Epithelial cell of esophagus (primary cell): ENCODE measurements around the gene PPP2R2C.

Source experiments
- DNase-seq: peaks from one replicate; pipeline ENCODE4 v3.0.0; 2010; ENCODE audit warnings: low read depth
- H3K4me3 ChIP-seq: 2 replicates; pipeline ENCODE4 v1.5.1; 2011; ENCODE audit warnings: mild to moderate bottlenecking, low read length, control low read depth
- TF ChIP-seq, protein P1 (sequence below): IDR thresholded peaks from 2 replicates; pipeline ENCODE4 v1.5.1; 2011; ENCODE audit warnings: low read depth, mild to moderate bottlenecking, low read length, control low read depth, inconsistent platforms; ENCODE audit not compliant: insufficient read depth; ENCODE audit errors: missing control alignments

Gene PPP2R2C

DNA sequence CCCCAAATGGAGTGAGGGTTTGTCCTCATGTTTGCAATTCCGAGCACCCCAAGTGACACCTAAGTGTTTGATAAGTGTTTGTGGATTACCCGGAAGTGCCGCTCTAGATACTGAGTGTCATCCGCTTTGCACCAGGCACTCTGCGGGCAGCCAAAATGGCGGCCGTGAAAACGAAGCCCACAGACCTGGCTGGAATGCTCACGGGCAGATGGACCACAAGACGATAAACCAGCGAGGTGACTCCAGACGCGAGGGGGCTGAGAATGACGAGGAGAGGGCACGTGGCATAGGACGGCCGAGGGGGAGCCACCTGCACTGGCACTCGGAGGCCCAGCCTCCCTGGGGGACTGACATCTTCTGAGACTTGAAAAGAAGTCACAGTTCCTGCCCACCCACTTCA lies 51.0 kb downstream of the PPP2R2C start:
- DNase-seq, result no peak
- H3K4me3 ChIP-seq, result no peak overlapping the region
- TF ChIP-seq, protein P1, sequence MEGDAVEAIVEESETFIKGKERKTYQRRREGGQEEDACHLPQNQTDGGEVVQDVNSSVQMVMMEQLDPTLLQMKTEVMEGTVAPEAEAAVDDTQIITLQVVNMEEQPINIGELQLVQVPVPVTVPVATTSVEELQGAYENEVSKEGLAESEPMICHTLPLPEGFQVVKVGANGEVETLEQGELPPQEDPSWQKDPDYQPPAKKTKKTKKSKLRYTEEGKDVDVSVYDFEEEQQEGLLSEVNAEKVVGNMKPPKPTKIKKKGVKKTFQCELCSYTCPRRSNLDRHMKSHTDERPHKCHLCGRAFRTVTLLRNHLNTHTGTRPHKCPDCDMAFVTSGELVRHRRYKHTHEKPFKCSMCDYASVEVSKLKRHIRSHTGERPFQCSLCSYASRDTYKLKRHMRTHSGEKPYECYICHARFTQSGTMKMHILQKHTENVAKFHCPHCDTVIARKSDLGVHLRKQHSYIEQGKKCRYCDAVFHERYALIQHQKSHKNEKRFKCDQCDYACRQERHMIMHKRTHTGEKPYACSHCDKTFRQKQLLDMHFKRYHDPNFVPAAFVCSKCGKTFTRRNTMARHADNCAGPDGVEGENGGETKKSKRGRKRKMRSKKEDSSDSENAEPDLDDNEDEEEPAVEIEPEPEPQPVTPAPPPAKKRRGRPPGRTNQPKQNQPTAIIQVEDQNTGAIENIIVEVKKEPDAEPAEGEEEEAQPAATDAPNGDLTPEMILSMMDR, result no peak

DNA sequence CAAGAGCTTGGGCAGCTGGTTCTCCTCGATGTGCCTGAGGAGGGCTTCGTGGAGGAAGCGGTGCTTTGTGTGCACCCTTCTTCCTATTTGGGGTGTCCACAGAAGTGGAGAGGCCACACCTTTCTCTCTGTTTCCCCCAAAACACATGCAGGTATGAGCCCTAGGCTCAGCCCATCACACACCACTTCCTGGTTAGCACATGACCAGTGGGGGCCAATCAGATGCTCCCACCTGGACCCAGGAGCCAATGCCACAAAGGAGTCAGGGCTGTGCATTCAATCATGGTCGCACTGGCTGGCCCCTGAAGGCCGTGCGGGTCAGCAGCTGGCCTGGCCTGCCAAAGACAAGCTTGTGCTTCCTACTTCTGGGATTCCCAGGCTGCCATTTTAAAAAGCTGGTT lies 51.4 kb downstream of the PPP2R2C start:
- TF ChIP-seq, protein P1, result no peak
- H3K4me3 ChIP-seq, result no peak overlapping the region

DNA sequence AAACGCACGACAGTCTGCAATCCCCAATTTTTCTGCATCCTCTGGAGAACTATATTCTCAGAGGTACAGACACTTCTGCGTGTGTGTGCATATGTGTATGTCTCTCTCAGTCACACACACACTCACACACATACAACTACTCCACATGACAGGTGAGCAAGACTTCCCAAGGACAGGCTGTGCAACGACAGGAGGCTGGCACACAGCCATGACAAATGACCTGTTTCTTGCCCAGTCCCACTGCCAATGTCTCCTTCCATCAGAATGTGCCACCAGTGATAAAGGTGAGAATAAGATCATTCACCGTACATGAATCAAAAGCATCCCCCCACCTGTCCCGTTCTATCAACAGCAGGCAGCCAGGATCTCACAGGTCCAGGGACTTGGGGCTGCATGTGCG lies 52.4 kb downstream of the PPP2R2C start:
- H3K4me3 ChIP-seq, result no peak overlapping the region
- TF ChIP-seq, protein P1, result no peak
- no peak for DNase-seq

More for the DNA sequence above, 51.4 kb downstream of the PPP2R2C start:
- no peak for DNase-seq

DNA sequence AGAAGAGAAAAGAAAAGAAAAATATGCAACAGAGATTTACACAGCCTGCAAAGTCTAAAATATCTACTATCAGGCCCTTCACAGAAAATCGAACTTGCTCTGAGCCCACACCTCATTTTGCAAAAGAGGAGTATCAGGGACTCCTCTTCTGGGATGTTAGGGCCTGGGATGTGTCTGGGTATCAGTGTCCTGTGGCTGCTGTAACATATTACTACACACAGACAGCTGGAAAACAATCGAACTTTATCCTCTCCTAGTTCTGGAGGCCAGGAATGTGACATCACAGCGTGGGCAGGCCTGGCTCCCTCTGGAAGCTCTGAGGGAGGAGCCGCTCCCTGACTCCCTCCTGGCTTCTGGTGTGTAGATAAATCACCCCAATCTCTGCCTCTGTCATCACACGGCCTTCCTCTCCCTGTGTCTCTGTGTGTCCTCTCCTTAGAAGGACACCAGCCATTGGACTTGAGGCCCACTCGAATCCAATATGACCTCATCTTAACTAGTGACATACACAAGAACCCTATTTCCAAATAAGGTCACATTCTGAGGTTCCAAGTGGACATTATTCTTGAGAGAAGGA lies 52.9 kb downstream of the PPP2R2C start:
- DNase-seq, result no peak
- TF ChIP-seq, protein P1, result no peak
- no peak overlapping the region for H3K4me3 ChIP-seq

DNA sequence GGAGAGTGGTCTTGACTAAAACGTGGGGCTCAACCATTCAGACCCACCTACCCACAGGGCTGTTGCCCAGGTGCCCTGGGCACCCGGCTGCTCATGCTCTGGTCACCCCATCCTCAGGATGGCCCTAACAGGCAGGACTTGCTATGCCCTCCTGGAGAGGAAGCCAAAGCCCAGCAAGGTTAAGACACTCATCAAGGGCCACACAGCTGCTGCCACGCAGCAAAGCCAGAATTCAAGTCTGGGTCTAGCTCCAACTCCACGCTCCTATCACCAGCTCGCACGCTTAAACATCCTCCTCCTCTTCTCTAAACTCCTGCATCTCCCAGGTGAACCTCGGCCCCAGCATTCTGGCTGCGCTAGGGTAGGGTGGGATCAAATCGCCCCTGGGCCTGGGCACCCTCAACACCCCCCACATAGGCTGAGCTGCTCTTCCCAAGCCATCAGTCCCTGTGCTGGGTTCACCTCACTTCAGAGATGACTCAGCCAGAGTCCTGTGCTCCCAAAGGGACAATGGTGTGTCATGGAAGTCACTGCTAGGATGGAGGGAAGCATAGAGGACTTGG lies 54.1 kb downstream of the PPP2R2C start:
- H3K4me3 ChIP-seq, result no peak overlapping the region
- TF ChIP-seq, protein P1, result no peak
- no peak for DNase-seq

GRCh38 chr4:6417516-6418050 lies 54.8 kb downstream of the PPP2R2C start:
- no peak for DNase-seq
- TF ChIP-seq, protein P1, result no peak
- H3K4me3 ChIP-seq, result no peak overlapping the region
